IMR-90 (cell line): Measurements from ENCODE around the gene ALDH3A2.

Source experiments
- BHLHE40 ChIP-seq: fragments of 150-350 bp; IDR thresholded peaks from 2 replicates; pipeline ENCODE4 v1.6.1; 2016; ENCODE audit warnings: mild to moderate bottlenecking, low read depth, low read length
- POLR2A ChIP-seq: IDR thresholded peaks from 2 replicates; pipeline ENCODE4 v1.6.1; 2012; ENCODE audit warnings: mild to moderate bottlenecking, low read depth, low read length
- USF2 ChIP-seq: fragments of 150-350 bp; IDR thresholded peaks from 2 replicates; pipeline ENCODE4 v1.6.1; 2017; ENCODE audit warnings: mild to moderate bottlenecking, antibody characterized with exemption, low read length, low read depth
- TF ChIP-seq, protein P1 (sequence below): conservative IDR thresholded peaks from 2 replicates; pipeline ENCODE4 v1.5.1; 2012; ENCODE audit warnings: mild to moderate bottlenecking, low read depth, low read length, improper control_type of control experiment
- TF ChIP-seq, protein P2 (sequence below): fragments of 150-350 bp; IDR thresholded peaks from 2 replicates; pipeline ENCODE4 v1.6.1; 2016; ENCODE audit warnings: low read depth, mild to moderate bottlenecking, low read length, moderate library complexity, borderline replicate concordance

DNA sequence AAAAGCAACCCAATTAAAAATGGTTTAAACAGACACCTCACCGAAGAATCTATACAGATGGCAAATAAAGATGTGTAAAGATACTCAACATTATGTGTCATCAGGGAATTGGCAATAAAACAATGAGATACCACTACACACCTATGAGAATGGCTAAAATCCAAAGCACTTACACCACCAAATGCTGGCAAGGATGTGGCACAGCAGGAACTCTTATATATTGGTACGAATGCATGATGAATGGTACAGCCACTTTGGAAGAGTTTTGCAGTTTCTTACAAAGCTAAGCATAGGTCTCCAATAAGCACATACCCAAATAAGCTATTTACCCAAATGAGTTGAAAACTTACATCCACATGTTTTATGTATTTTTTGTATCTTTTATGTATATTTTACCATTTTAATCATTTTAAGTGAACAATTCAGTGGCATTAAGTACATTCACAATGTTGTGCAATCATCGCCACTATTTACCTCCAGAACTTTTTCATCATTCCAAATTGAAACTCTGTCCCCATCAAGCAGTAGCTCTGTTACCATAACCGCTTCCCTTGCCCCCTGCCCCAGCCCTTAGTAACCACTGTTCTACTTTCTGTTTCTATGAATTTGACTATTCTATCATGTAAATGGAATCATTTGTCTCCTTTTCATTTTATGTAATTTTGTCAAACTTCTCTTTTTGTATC, 6.7 kb upstream of the ALDH3A2 start:
- TF ChIP-seq, protein P1, sequence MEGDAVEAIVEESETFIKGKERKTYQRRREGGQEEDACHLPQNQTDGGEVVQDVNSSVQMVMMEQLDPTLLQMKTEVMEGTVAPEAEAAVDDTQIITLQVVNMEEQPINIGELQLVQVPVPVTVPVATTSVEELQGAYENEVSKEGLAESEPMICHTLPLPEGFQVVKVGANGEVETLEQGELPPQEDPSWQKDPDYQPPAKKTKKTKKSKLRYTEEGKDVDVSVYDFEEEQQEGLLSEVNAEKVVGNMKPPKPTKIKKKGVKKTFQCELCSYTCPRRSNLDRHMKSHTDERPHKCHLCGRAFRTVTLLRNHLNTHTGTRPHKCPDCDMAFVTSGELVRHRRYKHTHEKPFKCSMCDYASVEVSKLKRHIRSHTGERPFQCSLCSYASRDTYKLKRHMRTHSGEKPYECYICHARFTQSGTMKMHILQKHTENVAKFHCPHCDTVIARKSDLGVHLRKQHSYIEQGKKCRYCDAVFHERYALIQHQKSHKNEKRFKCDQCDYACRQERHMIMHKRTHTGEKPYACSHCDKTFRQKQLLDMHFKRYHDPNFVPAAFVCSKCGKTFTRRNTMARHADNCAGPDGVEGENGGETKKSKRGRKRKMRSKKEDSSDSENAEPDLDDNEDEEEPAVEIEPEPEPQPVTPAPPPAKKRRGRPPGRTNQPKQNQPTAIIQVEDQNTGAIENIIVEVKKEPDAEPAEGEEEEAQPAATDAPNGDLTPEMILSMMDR, result no peak
- TF ChIP-seq POLR2A (no peak), USF2 (no peak), BHLHE40 (no peak)
- TF ChIP-seq, protein P2, sequence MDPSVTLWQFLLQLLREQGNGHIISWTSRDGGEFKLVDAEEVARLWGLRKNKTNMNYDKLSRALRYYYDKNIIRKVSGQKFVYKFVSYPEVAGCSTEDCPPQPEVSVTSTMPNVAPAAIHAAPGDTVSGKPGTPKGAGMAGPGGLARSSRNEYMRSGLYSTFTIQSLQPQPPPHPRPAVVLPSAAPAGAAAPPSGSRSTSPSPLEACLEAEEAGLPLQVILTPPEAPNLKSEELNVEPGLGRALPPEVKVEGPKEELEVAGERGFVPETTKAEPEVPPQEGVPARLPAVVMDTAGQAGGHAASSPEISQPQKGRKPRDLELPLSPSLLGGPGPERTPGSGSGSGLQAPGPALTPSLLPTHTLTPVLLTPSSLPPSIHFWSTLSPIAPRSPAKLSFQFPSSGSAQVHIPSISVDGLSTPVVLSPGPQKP, result no peak
